GM18511 (cell line): Measurements from ENCODE around the gene GLRA1.
A peak's percentile ranks its signal among the peaks of the same experiment; 100 is the strongest.

Experiments
- ATAC-seq: cut with Tn5 transposase; IDR thresholded peaks from one replicate; pipeline ENCODE4 v1.9.1; 2021; ENCODE audit warnings: mild to moderate bottlenecking, moderate library complexity; ENCODE audit not compliant: unreplicated experiment

Gene GLRA1

DNA sequence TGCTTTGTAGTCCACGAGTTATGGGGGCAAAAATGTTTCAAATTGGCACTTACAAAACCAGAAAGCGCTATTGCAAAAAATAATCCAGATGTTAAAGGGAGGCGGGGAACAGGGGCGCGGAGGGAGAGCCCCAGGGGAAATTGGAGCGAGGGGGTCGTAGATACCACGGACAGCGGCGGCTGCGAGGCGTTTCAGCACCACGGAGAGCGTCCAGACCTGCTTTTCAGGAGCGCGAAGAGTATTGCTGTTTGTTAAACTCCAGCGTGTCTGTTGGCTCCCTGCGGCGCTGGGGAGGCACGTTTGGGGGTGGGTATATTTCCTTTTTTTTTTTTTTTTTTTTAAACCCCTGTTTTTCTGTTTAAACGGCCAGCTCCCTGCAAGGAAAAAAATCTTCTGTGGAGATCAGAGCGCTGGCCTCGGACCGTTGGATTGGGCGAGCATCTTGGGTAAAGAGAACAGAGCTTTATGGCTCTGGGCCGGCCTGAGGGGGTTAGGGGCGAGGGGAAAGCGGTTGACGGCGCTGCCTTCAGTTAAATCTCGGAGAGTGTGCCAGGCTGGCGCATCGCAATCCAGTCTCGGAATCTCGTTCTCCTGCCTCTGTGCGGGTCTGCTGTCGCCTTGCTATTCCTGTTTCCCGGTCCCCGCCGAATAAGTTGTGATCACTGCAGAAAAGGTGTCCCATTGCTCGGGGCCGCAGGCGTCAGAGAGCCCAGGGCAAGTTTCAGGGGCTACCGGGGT lies at the start of gene GLRA1:
GLRA1 (minus strand) TSS at position 288 of the 738 bp plus-strand sequence. CDS start 302 bp downstream, outside the sequence.
- ATAC-seq = peak; percentile 55

DNA sequence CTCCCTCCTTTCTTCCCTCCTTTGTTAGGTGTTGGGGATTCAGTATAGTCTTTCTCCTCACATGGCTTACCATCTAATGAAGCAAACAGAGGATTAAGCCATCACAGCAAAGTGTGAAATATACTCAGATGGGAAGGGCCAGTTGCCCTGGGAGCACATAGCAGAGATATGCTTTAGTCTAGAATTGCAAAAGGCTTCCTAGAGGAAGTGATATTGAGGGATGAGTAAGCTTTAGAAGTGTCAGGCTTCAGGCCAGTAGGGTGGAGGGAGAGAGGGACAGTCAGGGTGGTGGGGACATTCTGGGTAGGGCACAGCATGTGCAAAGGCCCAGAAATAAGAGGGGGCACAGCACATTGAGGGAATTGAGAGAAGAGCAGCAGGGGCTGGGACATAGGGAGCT lies 46.2 kb upstream of the GLRA1 start:
- ATAC-seq = no peak

DNA sequence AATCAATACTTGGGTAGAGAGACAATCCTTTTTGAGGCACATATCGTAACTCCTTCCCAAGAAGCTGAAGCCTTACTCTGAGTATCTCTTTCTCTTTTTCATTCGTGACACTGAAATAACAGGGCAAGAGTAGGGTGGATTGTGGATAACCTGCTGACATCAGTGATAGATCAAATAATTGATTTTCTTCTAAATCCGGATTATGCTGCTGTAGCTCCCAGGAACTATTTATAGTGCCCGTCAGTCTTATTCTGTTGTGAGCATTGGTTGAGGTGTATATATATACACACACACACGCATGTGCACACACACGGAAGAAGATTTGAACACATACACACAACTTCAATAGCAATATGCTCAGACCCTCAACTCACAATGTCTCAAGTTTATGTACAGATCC lies 43.2 kb upstream of the GLRA1 start:
- ATAC-seq = no peak

DNA sequence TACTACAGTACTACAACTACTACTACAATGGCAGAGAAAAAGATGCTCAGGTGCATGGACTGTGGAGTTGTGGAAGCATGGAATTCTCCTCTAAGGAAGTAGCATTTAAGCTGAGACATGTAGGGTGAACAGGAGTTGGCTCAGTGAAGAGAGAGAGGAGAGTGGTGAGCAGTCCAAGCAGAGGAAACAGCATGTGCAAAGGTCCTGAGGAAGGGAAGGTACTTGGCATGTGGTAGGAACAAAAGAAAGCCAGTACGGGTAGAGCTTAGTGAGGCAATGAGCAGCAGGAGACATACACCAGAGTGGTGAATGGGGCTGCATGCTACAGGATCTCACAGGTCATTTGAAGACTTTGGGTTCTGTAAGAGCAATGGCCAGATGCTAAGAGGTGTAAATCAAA lies 41.4 kb upstream of the GLRA1 start:
- ATAC-seq = no peak

DNA sequence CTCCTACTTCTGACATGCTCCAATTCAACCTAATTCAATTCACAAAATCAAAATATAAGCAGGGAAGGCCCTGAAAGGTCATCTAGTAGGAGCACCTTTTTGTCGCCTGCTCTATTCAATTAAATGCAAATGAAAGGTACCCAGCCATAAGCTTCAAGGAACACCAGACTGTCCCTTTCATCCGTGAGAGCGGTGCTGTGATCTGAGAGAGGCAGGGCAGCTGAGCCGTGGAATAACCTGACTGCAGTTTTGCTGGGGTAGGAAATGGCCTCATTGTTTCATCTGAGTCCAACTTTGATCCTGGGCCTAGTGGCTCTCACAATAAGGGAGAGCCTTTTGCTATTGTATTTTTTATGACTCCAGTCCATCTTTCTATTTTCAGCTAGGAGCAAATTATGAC lies 39.8 kb upstream of the GLRA1 start:
- ATAC-seq = no peak

DNA sequence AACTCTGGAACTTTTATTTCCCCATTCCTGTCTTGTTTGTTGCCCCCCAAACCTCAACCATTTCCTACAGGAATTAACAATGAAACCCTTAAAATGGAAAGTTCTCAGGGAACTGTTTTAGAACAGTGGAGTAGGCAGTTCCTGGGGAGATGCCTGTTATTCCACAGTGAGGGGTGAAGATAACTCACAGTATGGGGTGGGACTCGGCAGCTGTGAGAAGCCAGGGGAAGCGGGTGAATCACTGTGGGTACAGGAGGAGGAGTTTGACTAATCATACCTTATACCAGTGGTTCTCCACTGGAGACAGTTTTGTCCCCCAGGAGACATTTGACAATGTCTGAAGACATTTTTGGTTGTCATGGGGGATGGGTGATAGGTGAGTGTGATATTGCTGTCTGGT lies 36.9 kb upstream of the GLRA1 start:
- no peak for ATAC-seq

DNA sequence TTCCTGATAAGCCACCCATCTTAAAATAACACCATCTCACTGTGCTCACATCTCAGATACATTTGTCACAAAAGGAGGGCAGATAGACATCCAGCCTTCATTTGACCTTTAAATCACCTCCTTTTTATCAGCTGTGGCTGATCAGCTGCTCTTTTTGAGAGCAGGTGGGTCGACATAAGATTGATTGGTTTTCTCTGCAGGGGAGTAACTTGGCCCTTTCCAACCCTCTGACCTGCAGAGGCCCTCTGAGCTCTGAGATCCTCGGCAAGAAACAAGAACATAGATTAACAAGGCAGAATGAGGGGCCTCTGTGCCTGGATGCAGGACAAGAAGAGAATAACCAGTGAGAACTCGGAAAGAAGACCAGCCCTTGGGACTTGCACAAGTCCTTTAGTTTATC lies 33.5 kb upstream of the GLRA1 start:
- ATAC-seq = no peak

DNA sequence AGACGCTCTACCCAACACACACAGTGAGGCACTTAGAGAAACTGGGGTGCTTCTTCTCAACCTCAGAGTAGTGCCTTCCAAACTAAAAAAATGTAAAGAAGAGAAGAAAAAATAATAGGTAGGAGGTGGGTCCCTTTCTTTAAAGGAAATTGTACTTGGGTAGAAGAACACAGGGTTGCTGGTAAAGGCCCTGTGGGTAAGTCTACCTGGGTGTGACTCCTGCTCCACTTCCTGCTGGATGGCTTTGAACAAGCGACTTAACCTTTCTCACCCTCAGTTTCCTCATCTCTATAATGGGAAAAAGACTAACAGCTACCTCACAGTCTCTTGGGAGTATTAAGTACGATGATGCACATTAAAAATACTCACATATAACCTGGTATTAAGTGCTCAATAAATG lies 32.1 kb upstream of the GLRA1 start:
- no peak for ATAC-seq

DNA sequence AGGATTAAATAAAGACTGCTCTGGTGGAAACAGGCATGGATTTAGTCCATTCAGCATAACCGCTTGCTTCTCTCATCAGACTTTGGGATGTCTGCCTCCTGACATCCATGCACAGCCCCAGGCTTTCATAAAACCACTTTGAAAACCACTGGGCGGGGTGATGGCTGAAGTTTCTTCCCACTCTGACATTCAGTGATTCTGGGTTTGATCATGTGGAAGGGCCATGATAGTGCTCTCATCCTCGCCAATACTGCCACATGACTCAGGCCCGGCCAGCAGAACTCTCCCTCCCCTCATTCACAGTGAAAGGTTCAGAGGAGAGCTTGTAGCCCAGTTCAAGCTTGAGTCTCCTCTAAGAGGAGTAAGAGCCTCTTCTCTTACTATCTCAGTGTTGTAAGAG lies 29.6 kb upstream of the GLRA1 start:
- ATAC-seq = no peak

DNA sequence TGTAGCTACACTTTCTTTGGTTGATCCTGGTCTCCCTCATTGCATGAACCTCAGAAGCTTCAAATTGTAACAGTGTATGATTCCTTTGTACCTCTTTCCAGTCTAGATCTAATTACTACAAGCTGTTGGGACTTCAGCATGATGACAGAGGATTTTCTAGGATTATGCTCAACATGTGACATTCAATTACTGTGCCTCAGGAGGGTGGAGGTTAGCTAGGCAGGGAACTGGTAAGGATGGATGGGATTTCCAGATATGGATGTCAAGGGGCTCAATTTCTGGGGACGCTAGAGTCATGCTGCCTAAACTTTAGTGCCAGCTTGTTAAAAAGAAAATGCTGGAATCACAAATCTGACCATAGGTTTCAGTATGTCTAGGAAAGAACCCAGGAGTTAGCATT lies 29.2 kb upstream of the GLRA1 start:
- no peak for ATAC-seq

DNA sequence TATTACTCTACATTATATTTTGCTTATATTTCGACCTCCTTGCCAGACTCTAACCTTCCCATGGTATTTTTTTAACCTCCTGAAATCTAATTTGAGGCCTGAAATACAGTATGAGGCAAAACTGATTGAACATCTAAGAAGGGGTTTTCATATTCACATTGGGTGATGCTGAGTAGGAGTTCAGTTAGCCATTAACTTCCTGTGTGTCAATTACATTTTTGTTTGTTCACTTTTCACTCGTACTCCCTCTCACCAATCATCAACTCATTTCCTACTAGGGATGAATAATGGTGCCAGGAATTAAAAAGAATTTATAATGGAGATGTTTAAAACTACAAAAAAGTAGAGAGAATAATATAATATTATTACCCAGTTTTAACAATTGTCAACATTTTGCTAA lies 27.6 kb upstream of the GLRA1 start:
- ATAC-seq = peak; percentile 41

DNA sequence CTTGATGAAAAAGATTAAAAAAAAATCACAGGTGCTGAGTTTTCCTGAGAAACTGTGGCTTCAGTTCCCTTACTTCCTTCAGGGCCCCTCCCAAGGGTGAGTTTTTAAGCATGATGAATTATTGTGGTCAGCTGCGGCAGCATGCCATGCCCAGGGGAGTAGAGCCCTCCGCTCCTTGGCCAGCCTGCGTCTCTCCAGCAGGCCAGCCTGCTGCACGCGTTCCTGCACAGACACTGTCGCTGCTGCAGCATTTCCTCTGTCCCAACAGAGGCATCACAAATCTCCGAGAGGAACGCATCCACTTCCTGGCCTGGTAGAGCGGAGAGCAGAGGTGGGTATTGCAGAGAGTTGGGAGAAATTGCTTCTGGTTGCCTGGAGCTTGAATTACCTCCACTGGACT lies 26.1 kb upstream of the GLRA1 start:
- ATAC-seq = no peak

DNA sequence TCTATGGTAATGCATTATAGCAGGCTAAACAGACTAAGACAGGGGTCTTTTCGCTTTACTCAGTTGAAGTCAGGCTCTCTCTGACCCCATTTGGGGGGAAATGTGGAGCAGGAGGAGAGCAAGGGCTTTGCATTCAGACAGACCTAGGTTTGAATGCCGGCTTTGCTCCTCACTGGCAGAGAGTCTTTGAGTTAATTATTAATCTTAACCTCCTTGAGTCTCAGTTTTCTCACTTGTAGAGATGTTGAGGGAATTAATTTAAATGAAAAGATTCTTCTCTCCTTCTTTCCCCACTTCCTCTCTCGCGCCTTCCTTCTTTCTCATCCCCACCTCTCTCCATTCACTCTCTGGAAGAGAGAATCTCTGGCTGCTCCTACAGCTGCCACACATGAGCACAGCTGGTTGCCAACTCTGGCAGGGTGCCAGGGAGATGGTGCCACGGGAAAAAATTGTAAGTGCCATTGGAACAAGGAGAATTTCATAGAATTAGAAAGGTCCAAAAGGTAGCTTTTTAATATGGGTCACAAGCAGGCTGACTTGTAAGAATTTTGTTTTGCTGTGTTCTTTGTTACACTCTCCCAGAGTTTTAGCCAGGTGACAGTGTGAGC lies 25.2 kb upstream of the GLRA1 start:
- no peak for ATAC-seq

DNA sequence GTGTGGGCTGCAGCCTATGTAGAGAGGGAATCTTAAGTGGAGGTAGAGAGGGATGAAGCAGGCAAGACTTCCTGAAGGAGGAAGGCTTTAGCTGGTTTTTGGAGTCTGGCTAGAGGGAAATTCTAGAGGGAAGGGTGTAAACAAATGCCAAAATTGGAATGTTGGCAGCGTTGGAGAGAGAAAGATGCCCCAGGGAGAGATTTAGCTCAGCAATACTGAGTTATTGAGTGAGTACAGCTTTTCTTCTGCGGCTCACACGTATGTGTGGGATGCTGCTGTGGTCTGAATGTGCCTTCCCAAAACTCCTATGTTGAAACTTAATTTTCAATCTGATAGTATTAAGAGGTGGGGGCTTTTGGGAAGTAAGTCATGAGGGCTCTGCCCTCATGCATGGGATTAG lies 24.5 kb upstream of the GLRA1 start:
- ATAC-seq = no peak

DNA sequence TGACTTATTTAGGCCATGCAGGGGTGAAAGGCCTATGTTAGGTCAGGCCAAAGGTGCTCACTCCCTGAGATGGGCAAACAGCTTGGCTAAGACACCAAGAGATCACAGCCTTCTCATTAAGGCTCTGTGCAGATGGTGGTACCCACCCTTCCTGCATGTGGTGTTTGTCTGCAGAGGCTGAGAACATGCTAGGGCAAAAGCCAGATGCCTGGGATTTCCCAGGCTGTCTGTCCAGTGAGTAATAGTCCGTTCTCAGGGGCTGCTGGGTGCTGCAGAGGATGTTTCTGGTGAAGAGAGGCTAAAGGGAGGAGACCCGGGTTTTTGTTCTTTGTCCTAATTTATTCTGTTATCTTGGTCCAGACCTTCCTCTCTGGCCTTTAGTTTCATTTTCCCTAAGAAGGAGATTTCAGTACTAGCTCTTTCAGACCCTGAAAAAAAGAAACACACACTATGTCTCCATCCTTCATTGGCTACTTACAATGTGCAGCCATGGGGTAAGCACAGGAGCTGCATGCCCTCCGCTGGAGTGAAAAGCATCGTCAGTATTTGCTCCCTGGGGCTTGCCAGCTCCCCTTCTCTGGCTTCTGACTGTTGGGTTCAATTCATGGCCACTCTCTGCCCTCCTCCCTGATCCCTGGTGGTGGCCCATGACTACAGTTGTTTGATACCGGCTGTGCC lies 23.4 kb upstream of the GLRA1 start:
- ATAC-seq = peak; percentile 47

DNA sequence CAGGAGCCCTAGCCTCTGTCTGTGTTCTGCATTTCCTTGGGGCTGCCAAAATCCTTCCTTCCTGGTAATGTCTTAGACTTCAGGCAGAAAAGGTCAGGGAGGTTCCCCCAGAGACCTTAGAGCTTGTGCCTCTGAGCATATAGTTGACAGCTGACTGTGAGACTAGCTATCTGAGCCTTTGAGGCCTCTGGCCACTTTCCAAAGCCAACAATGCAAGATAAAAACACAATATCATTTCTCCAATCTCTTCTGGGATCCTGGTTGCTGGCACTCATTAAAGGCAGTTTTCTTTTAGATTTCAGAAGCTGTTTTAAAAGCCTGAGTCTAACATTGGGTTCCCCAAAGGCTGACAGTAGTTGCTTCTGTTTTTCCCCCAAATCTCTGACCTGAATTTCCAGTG lies 13.2 kb upstream of the GLRA1 start:
- no peak for ATAC-seq

DNA sequence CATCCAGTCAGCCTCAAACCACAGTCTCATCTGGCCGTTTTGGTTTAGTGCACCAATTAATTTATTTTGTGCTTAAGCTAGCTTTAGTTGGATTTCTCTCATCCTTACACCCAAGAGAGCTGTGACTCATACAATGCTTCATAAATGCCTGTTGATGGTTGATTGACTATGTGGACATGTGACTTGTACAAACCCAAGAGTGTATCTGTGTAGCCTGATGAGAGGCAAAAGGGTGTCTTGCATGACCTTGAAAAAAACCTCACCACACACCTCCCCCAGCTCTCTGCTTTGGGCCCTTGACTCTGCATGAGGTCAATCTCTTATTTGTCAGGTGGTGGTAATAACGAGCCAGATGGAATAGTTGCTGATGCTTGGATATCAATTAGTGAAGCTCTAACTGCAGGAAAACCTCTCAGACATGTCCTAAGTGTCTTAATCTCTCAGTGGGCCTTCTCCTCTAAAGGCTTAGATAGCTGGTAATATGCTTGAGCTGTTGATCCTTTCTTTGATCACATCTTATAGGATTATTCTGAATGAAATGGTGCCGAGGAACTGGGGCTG lies 10.6 kb upstream of the GLRA1 start:
- no peak for ATAC-seq

DNA sequence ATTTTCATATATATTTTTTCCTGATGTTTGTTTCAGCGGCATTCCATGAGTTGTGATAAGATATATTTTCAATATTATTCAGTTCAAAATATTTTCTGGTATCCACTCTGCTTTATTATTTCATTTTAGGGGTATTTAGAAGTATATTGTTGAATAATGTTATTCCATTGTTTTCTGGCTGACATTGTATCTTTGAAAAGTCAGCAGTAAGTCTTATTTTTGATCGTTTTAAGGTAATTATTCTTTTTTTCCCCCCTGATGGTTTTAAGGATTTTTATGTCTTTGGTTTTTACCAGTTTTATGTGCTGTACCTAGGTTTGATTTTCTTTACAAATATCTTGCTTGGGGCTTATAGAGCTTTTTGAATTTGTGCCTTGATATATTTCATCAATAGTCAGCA lies 6.6 kb upstream of the GLRA1 start:
- no peak for ATAC-seq

DNA sequence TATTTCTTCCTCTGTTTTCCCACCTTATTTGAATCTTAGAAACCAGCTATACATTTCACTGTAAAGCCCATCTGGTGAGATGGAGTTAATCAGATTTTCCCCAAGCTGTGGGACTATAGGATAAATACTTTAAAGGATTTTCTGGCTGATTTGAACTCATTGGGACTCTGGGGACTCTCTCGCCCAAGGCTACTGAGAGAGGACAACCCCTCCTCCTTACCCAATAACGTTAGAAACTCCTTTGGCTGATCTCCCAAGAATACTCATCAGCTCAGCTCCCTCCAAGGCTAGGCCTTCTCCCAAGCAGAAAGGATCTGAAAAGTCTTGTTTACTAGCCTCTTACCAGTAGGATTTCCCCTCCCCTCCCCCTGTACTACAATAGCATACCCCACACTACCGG lies 1.5 kb upstream of the GLRA1 start:
- ATAC-seq = no peak

DNA sequence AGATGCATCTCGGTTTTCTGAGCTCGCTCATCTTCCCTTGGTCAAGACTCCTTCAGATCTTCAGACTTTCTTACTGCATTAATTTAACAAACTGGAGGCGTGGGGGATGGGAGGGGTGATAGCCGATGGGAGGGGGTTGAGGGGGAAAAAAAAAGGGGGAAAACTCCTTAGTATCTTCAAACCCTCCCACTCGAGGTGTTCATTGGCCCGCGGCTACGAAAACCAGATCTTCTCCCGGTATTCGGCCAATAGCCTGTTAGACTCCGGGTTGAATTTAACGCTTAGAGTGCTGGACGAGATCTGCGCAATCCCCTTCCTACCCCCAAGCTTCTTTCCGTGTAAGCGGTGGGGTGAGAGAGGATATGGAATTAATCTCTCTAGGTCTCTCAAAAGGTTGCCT lies 689 bp upstream of the GLRA1 start:
- no peak for ATAC-seq

DNA sequence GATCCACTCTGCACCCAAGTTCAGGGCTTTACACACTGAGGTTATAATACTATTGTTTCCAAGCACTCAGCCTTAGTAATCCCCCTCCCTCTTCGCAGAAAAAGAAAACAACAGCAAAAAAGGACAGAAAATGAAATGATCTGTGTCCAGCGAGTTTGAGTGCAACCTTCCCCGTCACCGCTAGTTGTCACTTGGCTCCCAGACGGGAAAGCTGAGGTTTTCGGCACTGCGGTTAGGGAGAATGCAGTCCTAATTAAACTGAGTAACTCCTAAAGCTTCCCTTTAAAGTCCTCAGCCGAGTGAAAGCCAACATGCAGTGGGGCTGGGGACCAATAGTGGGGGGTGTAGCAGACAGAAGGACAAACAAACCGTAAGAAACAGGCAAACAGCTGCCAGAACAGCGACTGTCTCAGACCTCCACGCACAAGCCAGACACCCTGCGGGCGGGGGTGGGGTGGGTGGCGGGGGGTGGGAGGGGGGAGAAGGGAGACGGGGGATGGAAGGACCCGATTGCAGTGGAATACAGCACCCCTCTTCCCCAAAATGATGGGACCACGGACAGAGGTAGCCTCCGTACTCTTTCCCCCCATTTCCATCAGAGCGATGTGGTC lies 680 bp downstream of the GLRA1 start:
- no peak for ATAC-seq

DNA sequence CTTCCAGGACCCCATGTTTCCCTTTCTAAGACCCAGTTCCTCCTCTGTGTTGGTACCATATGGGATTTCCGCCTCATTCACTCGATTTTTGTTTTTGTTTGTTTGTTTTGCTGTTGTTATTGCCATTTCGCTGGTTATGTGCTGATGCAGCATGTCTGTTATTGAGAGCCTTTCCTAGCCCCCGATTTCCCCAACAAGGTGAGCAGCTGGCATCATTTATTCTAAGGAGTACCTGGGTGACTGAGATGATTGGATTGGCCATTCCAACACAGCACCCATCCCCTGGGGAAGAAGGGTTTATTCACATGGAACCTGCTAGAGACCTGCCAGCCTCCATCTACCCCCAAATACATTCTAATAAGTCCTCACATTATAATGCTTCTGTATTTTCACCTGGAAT lies 2.7 kb downstream of the GLRA1 start:
- ATAC-seq = no peak
